GM21381 (cell line): ENCODE data around the gene EIF4EBP2.
A peak's percentile ranks its signal among the peaks of the same experiment; 100 is the strongest.

Experiments used
- ATAC-seq: cut with Tn5 transposase; IDR thresholded peaks from one replicate; pipeline ENCODE4 v1.9.1; 2021; ENCODE audit warnings: mild to moderate bottlenecking, moderate library complexity; ENCODE audit not compliant: unreplicated experiment

EIF4EBP2 gene, protein sequence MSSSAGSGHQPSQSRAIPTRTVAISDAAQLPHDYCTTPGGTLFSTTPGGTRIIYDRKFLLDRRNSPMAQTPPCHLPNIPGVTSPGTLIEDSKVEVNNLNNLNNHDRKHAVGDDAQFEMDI

DNA sequence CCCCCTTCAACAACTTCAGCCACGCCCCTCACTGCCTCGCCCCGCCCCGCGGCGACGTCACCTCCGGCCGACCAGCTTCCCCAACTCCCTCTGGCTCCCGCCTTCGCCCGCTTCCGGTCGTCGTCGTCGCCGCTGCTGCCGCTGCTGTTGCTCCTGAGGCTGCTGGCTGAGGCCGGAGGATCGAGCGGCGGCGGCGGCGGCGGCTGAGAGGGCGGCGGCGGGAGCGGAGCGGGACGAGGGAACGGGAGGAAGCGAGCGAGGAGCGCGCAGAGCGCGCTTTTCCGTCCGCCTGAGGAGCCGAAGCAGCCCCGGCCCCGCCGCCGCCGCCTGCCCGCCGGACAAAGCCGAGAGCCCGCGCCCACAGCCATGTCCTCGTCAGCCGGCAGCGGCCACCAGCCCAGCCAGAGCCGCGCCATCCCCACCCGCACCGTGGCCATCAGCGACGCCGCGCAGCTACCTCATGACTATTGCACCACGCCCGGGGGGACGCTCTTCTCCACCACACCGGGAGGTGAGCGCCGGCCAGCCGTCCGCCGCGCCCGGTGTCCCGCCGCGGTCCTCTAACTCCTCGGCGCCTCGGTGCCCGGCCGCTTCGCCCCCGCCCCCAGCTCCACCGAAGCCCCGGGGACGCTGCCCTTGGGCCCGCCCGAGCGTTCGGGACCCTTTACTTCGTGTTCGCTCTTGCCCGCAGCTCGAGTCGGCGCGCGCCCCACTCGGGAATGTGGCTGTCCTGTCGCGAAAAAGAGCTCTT is at the start of gene EIF4EBP2:
Gene EIF4EBP2 (plus strand): TSS at position 110 of the 751 bp plus-strand sequence. CDS start 257 bp downstream, at position 367.
- ATAC-seq: peak; percentile 82

DNA sequence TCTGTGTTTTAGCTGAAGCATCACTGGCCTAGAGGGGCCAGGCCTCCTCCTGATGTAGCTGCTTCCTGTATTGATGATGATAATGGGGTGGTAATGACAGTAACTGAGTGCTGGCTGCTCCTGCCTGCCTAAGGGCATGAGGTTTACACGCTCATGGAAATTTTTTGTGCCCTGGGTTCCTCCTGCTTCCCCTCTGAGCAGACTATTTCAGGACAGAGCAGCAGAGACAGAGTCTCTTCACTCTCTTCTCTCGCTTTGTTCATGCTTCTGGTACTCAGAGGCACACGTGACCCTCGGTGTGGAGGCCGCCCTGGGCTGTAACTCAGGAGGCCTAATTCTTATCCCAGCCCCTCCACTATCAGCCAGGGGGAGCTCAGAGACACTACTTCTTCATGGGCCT is 49.4 kb upstream of the EIF4EBP2 start:
- ATAC-seq: no peak

DNA sequence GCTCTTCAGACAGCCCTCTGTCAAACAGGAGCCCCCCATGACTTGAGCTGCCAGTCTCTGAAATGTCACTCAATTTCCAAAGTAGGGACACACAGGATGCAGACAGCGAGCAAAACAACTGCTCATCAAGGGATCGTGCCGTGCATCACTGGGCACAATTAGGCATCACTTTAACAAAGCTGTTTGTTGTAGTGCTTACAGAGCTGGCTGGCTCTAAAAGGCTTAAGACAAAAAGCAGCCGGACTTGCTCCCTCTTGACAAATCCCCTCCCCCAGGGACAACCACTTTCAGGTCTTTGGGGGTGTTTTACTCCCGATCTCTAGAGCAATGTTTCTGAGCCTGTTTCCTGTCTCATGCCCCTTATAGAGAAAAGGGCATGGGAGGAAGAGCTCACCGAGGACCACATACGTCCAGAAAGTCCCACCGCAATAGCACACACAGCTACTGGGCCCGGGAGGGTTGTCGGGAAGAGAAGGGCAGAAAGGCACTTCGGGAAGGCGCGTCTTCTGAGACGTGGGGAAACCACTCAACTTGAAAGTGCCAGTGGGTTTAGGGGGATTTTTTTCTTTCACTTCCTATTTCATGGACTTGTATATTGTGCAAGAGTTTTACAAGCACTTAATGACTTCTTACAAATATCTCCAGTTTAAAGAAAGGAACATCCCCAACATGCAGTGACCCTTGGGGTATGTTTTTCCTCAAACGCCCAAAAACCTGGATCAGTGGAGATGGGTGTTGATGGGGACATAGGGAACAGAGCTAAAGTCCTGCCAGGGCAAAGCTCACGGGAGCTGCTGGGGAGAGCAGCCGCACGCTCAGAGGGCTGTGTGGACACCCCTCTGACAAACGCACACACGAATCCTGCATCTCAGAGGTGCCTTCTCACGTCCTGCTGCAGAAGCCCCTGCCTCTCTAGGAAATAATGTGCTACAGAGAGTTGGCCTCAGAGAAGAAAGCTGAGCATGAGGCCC is 48.6 kb upstream of the EIF4EBP2 start:
- ATAC-seq: peak; percentile 62

GRCh38 chr10:70357565-70357964 is 46.4 kb upstream of the EIF4EBP2 start:
- no peak for ATAC-seq

DNA sequence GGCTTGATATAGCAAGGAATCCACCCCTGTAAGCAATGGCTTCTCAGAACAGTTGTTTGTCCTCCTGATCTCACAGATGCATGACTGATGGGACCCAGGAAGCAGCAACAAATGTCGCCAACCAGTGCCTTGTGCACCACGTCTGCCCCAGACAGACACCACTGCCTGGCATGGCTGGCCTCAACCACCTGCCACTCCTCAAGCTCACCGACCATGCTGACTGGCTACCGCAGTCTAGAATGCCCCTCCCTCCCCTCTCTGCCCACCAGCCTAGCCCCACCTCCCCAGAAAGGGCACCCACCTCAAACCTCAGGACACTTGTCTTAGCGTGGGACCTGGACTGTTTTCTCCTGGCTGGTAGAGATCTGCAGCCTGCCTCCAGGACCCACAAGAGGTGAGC is 45.5 kb upstream of the EIF4EBP2 start:
- ATAC-seq: no peak

GRCh38 chr10:70359017-70359550 is 44.9 kb upstream of the EIF4EBP2 start:
- no peak for ATAC-seq

DNA sequence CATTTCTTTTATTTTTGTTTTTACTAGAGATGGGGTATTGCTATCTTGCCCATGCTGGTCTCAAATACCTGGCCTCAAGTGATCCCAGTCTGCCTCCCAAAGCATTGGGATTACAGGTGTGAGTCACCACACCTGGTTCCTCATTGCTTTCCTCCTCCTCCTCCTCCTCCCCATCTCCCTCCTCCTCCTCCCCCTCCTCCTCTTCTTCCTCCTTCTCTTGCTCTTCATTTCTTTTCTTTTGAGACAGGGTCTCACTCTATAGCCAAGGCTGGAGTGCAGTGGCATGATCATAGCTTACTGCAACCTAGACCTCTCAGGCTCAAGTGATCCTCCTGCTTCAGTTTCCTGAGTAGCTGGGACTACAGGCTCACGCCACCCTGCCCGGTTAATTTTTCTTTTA is 43.7 kb upstream of the EIF4EBP2 start:
- ATAC-seq: no peak

DNA sequence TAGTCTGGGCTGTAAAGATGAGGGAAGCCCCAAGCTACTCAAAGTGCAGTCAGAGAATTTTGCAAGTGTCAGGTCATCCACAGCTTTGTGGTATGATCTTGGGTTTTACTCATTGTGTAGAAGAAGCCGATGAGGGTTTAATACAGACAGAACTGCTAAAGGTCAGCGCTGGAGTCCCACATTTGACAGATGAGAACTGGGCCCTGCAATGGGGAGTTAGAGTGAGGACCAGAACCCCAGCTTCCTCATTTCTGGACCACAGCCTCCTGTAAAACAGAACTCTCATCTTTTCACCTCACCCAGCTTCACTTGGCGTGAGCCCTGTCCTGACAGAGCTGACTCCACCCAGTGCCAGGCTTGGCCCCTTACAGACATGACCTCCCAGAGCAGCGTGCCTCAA is 41.6 kb upstream of the EIF4EBP2 start:
- no peak for ATAC-seq

DNA sequence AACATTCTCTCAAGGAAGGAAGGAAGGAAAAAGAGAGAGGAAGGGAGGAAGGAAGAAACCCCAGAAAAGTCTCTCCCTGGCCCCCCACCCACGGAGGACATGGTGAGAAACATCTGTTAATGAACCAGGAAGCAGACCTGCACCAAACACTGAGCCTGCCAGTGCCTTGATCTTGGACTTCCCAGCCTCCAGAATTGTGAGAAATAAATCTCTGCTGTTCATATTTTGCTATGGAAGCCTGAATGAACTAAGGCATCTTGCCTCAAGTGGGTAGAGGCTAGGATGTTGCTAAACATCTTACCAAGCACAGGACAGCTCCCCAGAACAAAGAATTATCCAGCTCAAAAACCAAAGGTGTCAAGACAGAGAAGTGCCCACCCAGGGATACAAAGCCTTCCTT is 40.7 kb upstream of the EIF4EBP2 start:
- no peak for ATAC-seq

- peak; percentile 79 for ATAC-seq
Observed at GRCh38 chr10:70363971-70364771, 39.8 kb upstream of the EIF4EBP2 start.

GRCh38 chr10:70364772-70365091 is 39.2 kb upstream of the EIF4EBP2 start:
- no peak for ATAC-seq

GRCh38 chr10:70367195-70367796 is 36.6 kb upstream of the EIF4EBP2 start:
- no peak for ATAC-seq

DNA sequence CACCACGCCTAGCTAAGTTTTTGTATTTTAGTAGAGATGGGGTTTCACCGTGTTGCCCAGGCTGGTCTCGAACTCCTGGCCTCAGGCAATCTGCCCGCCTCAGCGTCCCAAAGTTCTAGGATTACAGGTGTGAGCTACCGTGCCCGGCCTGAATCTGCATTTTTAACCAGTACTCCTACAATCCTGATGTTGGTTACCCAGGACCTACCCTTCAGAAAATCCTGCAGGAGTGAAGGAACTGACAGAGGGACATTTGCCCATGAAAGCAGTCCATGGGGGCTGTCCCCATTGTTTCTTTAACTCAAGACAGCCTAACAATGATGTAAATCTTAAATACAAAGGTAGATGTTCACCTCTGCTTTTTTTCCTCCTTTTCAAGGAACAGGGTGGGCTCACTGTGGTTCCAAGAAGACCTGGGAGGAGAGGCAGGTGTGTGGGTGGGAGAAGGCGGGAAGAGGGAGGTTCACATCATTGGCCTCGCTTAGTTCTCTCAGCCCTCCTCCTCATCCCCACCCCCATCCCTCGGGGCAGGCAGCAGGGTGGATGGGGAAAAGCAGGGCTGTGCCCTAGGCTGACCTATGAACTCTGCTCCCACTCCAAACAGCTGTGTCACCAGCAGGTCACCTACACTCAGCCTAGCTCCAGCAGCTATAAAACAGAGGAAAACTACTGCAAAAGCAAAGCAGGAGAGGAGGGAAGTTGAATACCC is 35.0 kb upstream of the EIF4EBP2 start:
- no peak for ATAC-seq

- ATAC-seq: no peak
Observed at GRCh38 chr10:70369498-70370018, 34.4 kb upstream of the EIF4EBP2 start.

- no peak for ATAC-seq
Observed at GRCh38 chr10:70370766-70371165, 33.2 kb upstream of the EIF4EBP2 start.

GRCh38 chr10:70371846-70372245 is 32.1 kb upstream of the EIF4EBP2 start:
- no peak for ATAC-seq

- no peak for ATAC-seq
Observed at GRCh38 chr10:70374775-70375614, 28.9 kb upstream of the EIF4EBP2 start.
